ENCODE results near the gene MCRS1.
"Not testable (repeated sequence)": the region's sequence is repeated elsewhere in the genome, so short reads cannot be mapped to it uniquely, and the experiment has no call there.

Gene MCRS1

DNA sequence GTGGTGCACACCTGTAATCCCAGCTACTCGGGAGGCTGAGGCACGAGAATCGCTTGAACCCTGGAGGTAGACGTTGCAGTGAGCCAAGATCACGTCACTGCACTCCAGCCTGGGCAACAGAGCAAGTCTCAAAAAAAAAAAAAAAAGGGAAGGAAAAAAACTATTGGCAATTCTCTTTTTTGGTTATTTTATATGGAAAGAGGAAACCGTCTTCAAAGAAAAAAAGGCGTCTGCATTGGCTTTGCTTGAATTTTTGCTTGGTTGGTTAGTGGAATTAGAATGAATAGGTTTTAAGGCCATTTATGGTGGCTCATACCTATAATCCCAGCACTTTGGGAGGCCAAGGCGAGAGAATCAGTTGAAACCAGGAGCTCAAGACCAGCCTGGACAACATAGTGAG is 58.3 kb downstream of the MCRS1 start:
- not testable (repeated sequence) for DNase-seq
